Measurements from ENCODE around the gene ADCY6.
"Not testable (repeated sequence)": the region's sequence is repeated elsewhere in the genome, so short reads cannot be mapped to it uniquely, and the experiment has no call there.

ADCY6 gene

DNA sequence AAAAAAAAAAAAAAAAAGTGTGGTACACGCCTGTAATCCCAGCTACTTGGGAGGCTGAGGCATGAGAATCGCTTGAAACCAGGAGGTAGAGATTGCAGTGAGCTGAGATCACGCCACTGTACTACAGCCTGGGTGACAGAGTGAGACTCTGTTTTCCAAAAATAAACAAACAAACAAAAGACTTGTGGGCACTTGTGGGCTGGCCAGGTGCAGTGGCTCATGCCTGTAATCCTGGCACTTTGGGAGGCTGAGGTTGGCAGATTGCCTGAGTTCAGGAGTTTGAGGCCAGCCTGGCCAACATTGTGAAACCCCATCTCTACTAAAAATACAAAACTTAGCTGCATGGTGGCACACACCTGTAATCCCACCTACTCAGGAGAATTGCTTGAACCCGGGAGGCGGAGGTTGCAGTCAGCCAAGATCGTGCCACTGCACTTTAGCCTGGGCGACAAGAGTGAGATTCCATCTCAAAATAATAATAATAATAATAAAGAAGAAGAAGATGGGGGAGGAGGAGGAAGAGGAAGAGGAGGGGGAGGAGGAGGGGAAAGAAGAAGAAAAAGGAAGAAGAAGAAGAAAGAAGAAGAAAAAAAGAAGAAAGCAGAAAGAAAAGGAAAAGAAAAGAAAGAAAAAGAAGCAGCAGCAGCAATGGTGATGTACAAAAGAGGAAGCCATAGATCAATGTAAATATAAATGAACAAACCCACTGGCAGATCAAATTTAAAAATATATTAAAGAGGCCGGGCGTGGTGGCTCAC is 44.5 kb downstream of the ADCY6 start:
- DNase-seq = peak; percentile 25

DNA sequence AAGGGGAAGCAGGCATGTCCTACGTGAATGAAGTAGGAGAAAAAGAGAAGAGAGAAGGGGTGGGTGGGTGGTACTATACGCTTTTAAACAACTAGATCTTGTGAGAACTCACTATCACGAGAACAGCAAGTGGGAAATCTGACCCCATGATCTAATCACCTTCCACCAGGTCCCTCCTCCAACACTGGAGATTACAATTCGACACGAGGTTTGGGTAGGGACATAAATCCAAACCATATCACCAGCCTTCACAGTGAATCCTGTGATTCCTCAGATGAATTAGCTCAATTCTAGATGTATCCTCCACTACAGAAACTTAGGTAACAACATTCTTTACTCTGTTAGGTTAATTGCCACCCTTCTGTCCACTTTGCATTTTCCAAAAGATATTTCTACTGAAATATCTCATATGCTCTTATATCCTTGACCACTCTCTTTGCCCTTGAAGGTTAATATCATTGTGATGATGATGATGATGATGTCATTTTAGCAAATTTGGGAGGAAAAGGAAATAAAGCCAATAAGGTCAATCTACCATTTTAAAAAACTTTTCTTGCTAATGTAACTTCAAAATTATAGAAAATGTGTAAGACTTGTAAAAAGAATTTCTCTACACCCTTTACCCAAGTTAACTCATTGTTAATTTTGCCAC is 49.1 kb downstream of the ADCY6 start:
- DNase-seq = no peak

- DNase-seq = no peak
Observed at GRCh38 chr12:48736456-48736855, 52.4 kb downstream of the ADCY6 start.

DNA sequence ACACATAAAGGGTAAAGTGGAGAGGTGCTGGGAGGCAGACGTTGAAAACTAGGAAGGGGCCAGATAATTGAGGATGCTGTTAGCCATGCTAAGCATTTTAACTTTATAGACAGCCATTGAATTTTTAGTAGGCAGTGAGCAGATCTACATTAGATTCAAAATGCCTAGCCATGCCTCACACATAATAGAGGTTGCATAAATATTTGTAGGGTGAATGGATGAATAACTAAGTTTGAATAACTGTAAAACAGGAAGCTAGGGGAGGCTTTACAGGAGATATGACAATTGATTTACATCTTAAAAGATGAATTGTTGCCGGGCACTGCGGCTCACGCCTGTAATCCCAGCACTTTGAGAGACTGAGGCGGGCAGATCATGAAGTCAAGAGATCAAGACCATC is 60.1 kb downstream of the ADCY6 start:
- DNase-seq = no peak

DNA sequence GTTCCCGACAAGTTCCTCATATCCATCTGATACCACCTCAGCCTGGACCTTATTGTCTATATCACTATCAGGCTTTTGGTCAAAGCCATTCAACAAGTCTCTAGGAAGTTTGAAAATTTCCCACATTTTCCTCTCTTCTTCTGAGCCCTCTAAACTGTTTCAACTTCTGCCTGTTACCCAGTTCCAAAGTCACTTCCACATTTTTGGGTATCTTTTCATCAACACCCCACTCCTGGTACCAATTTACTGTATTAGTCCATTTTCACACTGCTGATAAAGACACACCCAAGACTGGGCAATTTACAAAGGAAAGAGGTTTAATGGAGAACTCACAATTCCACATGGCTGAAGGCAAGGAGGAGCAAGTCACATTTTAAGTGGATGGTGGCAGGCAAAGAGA is 68.2 kb downstream of the ADCY6 start:
- DNase-seq = not testable (repeated sequence)

- not testable (repeated sequence) for DNase-seq
Observed at GRCh38 chr12:48720171-48720570, 68.7 kb downstream of the ADCY6 start.

GRCh38 chr12:48719002-48719401 is 69.9 kb downstream of the ADCY6 start:
- not testable (repeated sequence) for DNase-seq

- no peak for DNase-seq
Observed at GRCh38 chr12:48717252-48717695, 71.6 kb downstream of the ADCY6 start.

DNA sequence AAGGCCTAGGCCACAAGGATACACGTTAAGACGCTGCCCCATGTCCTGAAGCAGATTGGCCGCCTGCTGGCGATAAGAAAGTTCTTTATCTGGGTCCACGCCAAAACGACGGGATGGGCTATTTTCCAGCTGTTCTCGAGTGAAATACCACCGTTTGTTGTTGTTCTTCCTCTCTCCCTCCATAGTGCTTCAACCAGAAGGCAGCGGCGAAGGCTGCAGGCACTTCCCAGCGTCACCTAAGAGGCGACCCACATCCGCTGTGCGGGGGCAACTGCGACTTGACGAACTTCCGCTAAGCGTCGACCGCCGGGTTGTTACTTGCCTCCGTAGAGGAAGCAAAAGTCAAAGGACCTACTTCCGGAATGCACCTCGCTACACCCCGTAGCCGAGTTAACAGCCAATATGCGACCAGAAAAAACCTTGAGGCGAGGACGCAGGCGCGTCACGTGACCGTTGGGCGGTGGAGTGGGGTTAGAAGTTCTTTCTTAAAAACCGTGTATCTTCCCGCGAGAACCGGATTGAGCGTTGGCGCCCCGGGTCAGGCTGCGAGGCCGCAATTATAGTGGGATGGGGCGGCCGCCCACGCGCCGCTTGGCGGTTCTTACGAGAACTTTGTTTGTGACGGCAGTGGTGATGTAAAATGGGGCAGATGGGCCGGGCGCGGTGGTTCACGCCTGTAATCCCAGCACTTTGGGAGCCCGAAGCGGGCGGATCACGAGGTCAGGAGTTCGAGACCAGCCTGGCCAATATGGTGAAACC is 72.2 kb downstream of the ADCY6 start, which contains the start of gene CCNT1:
CCNT1 (minus strand) TSS at position 215 of the 759 bp plus-strand sequence; CDS start at position 183, 32 bp downstream.
- DNase-seq = peak; percentile 91
